Activated CD8-positive, alpha-beta memory T cell treated with anti-CD3 and anti-CD28 coated beads for 24 hours (primary cell): ENCODE data around the gene GPR42.

Experiments
- DNase-seq: peaks from one replicate; pipeline ENCODE4 v3.0.0-alpha.2; 2020

The GPR42 gene, protein sequence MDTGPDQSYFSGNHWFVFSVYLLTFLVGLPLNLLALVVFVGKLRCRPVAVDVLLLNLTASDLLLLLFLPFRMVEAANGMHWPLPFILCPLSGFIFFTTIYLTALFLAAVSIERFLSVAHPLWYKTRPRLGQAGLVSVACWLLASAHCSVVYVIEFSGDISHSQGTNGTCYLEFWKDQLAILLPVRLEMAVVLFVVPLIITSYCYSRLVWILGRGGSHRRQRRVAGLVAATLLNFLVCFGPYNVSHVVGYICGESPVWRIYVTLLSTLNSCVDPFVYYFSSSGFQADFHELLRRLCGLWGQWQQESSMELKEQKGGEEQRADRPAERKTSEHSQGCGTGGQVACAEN

DNA sequence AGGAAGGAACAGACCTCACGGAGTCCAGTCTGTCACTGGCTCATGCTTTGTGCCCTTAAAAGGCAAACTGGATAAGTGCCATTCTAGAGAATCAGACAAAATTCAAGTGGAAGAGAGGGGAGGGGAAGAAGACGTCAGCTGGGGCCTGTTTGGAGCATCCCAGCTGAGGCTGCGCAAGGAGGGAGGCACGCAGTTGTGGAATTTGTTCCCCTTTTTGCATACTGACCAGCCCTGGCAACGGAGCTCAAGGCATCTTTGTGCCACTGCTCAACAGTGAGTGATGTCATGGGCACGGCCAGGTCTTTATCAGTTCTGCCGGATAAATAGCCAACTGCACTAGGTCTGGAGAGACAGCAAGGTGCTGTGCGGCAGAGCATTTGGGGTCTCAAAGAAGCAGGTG is at the start of gene GPR42:
Gene GPR42 (plus strand): TSS at position 347 of the 400 bp plus-strand sequence. CDS start 292 bp downstream, outside the sequence.
- peak; percentile 38 for DNase-seq

DNA sequence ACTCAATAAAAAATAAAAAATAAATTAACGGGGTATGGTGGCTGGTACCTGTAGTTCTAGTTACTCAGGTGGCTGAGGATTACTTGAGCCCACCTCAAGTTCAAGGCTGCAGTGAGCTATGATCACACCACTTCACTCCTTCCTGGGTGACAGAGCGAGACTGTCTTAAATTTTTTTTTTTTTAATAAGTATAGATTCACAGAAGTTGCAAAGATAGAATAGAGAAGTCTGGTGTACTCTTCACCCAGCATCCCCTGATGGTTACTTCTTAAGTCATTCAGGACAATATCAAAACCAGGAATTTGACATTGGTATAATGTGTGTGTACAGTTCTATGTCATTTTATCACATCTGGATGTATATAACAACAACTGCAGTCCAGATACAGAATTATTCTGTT is 49.6 kb upstream of the GPR42 start:
- no peak for DNase-seq

DNA sequence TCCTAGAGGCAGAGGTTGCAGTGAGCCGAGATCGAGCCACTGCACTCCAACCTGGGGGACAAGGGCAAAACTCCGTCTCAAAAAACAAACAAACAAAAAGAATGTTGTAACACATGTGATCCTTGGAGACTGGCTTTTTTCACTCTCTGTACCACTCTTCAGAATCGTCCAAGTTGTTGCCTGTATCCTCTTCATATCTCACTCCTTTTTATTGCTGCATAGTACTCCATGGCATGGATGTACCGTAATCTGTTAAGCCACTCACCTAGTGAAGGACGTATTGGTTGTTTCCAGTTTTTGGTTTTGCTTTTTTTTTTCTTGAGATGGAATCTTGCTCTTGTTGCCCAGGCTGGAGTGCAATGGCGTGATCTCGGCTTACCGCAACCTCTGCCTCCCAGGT is 48.9 kb upstream of the GPR42 start:
- DNase-seq, result no peak

DNA sequence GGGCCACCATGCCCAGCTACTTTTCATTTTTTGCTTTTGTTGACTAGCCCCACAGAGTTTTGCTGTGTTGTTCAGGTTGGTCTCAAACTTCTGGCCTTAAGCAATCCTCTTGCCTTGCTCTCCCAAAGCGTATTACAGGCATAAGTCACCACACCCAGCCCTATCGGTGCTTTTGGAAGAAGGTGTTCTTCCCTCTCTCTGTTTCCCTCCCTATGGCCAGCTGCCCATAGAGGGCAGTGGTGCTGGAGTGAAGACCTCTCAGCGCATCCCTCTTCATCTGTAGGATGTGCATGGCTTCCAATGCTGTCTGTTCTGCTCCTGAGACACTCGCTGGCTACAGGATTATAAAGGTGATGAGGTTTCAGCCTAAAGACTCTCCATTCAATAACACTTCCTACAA is 43.2 kb upstream of the GPR42 start:
- no peak for DNase-seq

DNA sequence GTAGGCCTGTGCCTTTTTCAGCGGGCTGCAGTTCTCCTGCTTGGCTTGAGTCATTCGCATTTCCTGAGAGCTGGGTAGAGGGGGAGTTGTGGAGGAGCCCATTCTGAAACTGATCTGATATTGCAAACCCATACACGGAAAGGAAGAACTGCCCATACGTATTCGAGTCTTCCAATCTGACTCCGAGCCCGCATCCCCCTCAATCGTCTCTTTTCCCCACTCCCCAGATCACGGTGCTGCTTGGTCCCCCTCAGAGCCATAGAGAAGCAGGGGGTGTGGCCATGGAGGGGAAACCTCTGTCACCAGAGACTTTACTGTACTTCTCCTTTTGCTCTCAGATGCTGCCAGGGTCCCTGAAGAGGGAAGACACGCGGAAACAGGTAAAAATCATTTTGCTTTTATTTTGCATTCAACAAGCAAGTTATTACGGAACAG is 42.0 kb upstream of the GPR42 start, which contains the start of gene CD22:
Gene CD22 (plus strand): TSS at position 337 of the 435 bp plus-strand sequence. CDS start 2,854 bp downstream, outside the sequence.
- DNase-seq, result no peak

DNA sequence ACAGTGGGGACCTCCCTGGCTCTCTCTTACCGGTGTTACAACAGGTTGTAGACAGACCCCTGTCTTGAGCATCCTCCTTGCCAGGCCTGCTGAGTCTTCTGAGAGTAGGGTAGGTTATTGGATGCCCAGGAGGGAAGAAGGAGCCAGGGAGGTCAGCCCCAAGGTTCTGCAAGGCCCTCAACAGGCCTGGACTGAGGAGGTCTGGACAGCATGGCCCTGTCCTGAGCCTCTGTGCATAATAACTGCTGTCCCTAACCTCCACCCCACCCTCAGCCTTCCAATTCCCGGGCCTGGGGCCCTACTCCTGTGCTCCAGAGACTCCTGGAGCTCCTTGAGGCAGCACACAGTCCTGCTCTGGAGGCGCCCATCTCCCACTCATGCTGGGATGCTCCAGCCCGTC is 41.5 kb upstream of the GPR42 start:
- no peak for DNase-seq

DNA sequence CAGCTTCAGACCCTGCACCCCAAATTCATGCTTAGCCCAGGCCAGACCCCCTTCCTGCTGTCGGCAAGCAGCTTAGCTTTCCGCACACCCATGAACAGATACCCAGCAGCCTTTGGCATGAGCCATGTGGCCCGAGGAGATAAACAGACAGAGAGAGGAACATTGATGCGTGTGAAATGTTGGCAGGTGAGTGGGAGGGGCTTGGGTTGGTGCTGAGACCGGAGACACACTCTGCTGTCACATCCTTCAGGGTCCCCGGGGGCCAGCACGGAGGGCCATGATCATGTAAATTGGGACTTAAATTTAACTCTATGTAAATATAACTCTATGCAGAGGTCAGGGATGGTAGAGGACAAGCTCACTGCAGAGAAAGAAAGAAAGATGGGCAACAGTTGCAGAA is 40.4 kb upstream of the GPR42 start:
- no peak for DNase-seq

DNA sequence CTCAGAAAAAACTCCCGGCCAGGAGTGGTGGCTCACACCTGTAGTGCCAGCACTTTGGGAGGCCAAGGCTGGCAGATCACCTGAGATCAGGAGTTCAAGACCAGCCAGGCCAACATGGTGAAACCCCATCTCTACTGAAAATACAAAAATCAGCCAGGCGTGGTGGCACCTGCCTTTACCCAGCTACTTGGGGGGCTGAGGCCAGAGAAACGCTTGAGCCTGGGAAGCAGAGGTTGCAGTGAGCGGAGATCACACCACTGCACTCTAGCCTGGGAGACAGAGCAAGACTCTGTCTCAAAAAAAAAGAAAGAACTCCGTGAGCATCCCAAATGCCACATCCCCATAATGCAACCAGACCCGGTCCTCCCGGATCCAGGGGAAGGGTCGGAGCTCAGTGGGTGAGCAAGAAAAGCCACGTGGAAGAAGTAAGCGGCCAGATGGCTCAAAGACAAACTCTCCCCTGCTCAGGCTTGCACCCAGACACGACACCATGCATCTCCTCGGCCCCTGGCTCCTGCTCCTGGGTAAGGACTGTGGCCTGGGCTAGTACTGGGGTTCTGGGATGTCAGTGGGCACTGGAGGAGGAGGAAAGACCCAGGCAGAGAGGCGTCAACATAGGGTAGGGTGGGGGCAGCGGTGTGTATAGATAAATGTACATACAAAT is 39.2 kb upstream of the GPR42 start:
- DNase-seq, result no peak

DNA sequence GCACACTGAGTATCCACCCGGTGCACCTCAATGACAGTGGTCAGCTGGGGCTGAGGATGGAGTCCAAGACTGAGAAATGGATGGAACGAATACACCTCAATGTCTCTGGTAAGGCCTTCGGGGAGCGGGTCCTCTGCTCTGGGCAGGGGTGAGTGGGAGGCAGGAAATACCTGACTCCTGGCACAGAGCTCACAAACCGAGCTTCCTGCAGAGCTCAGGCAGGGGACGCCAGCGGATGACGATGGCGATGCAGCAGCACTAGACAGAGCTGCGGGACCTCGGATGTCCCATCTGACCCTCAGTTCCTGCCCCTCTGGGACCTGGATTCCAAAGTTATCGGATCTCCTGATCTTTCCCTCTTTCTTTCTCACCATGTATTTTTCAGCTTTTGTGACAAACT is 38.1 kb upstream of the GPR42 start:
- DNase-seq, result no peak

DNA sequence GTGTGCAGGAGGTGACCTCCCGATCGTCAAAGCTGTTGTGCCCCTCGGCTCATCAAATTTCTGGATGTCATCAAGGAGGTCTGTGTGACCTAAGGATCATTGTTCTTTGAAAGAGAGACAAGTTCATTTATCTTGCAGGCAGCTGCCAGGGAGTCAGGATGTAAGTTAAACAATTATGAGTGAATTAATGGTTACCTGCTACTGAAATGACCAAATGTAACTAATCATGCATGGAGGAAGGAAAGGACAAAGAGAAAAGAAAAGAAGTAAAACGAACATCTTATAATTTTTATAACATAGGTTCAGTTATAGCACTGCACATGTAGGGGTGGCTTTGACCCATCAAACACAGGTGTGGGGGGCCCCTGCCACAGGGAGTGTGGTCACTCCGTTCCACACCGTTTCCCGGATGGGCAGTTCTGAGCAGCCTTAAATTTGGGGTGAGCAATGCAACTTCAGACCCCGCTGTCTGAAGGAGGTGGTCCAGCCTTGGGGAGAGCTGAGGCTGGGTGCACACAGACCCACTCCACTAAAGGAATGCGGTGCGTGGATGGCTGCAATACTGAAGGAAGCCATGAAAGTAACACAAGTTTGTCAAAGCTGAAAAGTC is 36.6 kb upstream of the GPR42 start:
- no peak for DNase-seq

DNA sequence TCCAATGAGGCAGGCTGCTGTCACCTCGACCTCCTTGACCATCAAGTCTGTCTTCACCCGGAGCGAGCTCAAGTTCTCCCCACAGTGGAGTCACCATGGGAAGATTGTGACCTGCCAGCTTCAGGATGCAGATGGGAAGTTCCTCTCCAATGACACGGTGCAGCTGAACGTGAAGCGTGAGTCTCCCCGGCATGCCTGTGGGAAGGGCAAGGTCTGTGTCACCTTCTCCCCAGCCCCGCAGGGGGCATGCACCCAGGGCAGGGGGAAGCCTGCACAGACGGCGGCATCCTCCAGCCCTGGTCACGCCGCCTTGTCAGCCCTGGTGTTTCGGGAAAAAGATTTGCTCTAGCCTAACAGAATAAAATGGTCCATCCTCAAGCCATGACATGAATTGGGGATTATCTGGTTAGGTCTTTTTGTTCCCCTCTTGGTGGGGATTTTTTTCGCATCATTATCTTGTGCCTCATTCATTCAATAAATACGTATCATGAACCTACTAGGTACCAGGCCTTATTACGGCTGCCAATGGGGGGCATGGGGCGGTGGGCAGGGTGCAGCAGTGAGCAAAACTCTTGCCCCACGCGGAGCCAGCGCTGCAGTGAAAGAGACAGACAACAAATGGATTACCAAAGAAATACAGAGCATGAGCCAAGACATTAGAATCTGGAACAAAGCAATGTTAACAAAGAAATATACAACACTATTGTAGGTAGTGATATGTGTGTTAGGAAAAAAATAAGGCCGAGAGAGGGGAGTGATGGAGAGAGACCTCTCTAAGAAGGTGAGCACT is 34.5 kb upstream of the GPR42 start:
- DNase-seq, result no peak

DNA sequence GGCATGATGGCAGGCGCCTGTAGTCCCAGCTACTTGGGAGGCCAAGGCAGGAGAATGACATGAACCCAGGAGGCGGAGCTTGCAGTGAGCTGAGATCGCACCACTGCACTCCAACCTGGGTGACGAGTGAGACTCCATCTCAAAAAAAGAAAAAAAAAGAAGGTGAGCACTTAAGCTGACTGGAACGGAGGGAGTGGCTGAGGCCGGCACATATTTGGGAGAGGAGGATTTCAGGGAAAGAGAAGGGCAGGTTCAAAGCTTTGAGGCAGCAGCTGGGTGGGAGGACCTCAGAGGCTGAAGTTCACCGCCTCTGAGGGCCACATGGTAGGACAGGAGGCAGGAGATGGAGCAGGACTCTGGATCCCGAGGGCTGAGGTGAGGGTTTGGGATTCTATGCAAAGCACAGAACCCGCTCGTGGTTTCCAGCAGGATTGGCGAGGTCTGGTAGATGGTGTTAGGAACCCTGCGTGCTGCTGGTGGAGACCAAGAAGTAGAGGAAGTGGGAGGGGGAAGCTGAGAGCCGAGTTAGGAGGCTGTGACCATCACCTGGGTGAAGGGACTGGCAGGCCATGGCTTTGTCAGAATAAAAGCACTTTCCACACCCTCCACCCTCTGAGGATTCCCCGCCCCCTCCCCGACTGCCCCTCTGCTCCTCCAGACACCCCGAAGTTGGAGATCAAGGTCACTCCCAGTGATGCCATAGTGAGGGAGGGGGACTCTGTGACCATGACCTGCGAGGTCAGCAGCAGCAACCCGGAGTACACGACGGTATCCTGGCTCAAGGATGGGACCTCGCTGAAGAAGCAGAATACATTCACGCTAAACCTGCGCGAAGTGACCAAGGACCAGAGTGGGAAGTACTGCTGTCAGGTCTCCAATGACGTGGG is 33.5 kb upstream of the GPR42 start:
- no peak for DNase-seq

DNA sequence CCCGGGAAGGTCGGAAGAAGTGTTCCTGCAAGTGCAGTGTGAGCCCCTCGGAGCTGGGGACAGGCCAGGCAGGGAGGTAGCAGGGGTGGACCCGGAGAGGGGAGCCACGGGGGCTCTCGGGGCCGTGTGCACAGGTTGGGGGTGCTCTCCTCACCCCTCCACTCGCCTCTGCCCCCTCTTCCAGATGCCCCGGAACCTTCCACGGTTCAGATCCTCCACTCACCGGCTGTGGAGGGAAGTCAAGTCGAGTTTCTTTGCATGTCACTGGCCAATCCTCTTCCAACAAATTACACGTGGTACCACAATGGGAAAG is 32.9 kb upstream of the GPR42 start:
- DNase-seq, result no peak

DNA sequence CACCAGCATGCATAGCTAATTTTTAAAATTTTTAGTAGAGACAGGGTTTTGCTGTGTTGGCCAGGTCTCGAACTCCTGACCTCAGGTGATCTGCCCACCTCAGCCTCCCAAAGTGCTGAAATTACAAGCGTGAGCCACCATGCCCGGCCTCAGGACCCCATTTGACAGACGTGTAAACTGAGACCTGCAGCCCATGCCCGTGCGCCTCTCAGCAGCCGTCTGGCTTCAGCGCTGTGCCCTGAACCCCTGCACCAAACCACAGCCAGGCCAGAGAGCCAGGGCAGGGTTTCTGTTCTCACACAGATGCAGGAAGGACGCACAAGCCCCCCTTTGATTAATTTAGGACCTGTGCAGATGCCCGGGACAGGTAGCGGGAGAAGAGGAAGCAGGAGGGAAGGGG is 30.4 kb upstream of the GPR42 start:
- DNase-seq, result no peak

DNA sequence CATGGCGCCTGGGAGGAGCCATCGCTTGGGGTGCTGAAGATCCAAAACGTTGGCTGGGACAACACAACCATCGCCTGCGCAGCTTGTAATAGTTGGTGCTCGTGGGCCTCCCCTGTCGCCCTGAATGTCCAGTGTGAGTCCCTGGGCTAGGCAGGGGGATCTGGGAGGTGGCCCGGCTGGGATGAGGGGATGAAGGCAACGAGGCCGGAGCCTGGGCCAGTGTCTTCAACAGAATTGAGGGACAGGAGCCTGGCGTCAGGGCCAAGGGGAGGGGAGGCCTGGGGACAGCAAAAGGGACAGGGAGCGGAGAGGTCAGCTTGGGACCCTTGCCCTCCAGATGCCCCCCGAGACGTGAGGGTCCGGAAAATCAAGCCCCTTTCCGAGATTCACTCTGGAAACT is 29.9 kb upstream of the GPR42 start:
- DNase-seq, result no peak

DNA sequence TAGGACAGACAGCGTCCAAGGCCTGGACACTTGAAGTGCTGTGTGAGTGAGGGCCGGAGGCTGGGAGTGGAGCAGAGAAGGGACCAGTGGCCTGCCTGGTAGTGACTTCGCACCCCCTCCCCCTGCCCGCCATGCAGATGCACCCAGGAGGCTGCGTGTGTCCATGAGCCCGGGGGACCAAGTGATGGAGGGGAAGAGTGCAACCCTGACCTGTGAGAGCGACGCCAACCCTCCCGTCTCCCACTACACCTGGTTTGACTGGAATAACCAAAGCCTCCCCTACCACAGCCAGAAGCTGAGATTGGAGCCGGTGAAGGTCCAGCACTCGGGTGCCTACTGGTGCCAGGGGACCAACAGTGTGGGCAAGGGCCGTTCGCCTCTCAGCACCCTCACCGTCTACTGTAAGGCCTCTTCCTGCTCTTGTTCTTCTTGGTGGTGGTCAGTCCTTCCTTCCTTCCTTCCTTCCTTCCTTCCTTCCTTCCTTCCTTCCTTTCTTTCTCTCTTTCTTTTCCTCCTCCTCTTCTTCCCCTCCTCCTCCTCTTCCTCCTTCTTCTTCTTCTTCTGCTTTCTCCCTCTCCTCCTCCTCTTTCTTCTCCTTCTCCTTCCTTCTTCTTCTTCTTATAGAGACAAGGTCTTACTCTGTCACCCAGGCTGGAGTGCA is 29.2 kb upstream of the GPR42 start:
- no peak for DNase-seq

DNA sequence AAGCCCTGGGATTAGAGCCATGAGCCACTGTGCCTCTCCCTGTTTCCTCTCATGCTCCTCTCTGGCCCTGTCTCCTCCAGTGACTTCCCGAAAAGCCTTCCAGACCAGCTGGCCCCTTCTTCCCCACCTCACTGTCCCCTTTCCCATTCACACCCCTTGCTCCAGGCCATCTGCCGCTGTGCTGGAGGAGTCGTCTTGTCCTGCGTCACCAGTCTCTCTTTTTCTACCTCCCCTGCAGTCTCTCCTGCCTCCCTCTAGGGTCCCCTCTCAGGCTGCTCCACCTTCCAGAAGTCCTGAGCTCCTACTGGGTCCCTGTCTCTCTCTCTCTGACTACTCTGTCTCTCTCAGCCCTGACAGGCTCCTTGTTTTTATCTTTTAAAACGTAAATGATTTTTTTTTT is 28.4 kb upstream of the GPR42 start:
- DNase-seq, result no peak

DNA sequence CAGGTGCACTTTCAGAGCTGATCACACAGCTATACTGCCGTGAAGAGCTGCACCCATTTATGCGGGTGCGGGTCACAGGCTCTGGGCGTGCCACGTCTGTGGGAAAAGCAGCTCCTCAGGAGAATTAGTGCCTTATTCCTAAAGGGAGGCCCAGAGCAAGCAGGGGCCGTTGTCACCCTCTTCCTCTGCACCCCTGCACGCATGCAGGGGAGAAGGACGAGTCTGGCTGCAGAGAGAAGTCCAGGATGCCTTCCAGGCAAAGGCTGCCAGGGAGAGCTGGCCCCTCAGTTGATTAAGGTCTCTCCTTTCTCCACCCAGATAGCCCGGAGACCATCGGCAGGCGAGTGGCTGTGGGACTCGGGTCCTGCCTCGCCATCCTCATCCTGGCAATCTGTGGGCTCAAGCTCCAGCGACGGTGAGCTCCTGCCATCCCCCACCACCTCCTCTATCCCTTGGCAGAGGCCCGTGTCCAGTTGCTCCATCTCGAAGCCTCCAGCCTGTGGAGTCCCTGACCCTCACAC is 26.3 kb upstream of the GPR42 start:
- DNase-seq, result no peak

DNA sequence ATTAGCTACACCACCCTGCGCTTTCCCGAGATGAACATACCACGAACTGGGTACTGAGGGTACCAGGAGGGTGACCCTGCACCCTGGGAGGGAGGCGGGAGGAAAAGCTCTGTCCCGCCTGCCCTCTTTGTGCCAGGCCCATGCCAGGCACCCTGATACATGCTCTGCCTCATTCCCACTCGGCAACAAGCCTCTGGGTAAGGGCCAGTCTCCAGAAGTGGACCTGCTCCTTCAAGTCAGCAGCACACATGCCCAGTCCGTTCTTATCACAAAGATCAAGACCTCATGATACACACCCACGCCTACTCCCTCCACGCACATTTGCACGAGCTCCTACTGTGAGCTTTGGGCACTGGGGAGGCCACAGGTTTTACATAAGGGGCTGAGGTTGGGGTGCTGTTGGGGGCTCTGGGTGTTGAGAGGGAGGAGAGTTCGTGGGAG is 25.2 kb upstream of the GPR42 start:
- DNase-seq, result no peak

DNA sequence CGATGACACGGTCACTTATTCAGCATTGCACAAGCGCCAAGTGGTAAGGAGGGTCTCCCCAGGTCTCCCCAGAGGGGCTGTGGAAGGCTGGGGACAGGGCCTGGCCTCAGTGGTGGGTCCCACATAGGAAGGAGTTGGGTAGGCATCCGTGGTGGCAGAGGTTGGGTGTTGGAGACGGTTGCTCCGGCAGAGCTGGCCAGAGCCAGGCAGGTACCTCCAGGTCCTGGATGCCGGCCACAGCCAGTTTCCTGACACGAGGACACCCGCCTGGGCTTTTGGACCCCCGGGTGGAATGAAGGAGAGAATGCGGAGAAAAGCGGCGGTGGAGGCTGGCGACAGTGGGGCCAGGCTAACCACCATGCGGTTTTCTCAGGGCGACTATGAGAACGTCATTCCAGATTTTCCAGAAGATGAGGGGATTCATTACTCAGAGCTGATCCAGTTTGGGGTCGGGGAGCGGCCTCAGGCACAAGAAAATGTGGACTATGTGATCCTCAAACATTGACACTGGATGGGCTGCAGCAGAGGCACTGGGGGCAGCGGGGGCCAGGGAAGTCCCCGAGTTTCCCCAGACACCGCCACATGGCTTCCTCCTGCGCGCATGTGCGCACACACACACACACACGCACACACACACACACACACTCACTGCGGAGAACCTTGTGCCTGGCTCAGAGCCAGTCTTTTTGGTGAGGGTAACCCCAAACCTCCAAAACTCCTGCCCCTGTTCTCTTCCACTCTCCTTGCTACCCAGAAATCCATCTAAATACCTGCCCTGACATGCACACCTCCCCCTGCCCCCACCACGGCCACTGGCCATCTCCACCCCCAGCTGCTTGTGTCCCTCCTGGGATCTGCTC is 24.4 kb upstream of the GPR42 start:
- DNase-seq, result peak; percentile 86
